GM13977 (cell line): Measurements from ENCODE around the gene ANO1.

ENCODE experiments used
- DNase-seq: peaks from one replicate; pipeline ENCODE4 v3.0.0; 2012; ENCODE audit warnings: low spot score
- in situ Hi-C: fragments of 300-500 bp; cut with MboI; formaldehyde crosslinking; loops from one replicate; pipeline ENCODE4 v1.12.0; 2022; ENCODE audit warnings: low sequenced_read_pairs, low pct_unique_long_range_greater_than_20kb, mixed read lengths, inconsistent platforms; ENCODE audit not compliant: unreplicated experiment
- TF ChIP-seq, protein P1 (sequence below): IDR thresholded peaks from 2 replicates; pipeline ENCODE4 v1.5.1; 2012; ENCODE audit warnings: mild to moderate bottlenecking, control low read depth; ENCODE audit not compliant: insufficient read depth; ENCODE audit errors: extremely low read depth, missing control alignments

ANO1 gene

DNA sequence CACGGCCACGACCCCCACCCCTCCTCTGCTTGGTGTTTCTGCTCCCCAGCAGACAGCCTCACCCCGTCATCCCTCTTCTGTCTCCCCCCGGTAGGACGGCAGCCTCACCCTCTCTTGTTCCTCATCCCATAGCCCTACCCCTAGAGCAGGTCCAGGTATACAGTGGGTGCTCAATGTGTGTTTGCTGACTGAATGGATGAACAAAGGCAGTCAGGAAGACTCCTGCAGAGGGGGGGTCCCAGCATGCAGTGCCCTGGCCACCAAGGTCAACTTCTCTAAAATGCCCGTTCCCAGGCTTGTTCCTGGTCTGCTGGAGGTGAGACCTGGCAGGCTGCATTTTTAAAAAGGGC lies 90.3 kb downstream of the ANO1 start:
- TF ChIP-seq, protein P1, sequence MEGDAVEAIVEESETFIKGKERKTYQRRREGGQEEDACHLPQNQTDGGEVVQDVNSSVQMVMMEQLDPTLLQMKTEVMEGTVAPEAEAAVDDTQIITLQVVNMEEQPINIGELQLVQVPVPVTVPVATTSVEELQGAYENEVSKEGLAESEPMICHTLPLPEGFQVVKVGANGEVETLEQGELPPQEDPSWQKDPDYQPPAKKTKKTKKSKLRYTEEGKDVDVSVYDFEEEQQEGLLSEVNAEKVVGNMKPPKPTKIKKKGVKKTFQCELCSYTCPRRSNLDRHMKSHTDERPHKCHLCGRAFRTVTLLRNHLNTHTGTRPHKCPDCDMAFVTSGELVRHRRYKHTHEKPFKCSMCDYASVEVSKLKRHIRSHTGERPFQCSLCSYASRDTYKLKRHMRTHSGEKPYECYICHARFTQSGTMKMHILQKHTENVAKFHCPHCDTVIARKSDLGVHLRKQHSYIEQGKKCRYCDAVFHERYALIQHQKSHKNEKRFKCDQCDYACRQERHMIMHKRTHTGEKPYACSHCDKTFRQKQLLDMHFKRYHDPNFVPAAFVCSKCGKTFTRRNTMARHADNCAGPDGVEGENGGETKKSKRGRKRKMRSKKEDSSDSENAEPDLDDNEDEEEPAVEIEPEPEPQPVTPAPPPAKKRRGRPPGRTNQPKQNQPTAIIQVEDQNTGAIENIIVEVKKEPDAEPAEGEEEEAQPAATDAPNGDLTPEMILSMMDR = no peak
- no peak for DNase-seq
- in situ Hi-C loops = no loop called here

DNA sequence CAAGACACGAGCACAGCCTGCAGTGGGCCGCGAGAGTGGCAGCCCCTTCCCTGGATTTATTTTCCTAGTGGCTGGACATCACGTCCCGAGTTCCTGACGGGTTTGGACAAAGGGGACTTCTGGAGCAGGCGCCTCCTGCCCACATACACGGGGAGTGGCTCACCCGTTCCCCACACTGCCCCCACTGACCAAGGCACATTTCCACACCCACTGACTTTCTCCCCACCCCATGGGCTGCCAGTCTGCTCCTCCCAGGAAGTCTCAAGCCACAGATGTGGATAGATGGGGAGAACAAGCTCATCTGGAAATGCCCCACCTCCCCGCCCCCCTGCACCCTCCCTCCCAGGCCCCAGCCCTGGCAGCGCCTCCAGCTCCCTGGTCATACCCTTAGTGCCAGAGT lies 91.0 kb downstream of the ANO1 start:
- in situ Hi-C loops = no loop called here
- TF ChIP-seq, protein P1 = no peak

DNA sequence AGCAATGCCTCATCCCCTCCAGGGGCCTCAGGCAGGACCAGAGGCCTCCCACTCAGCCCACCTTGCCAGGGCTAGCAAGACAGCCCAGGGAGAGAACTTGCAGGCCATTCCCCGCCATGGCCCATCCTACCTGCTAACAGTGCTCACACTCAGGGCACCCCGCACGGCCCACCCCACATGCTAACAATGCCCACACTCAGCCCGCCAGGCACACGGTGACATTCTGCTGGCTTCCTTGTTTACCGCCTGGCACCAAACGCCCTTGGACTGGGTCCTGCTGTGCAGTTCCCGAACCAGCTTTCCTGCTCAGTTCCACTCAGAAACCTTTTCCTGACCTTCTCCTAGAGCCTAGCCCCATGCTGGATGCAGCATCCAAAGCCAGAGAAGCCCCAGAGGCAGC lies 91.5 kb downstream of the ANO1 start:
- TF ChIP-seq, protein P1 = no peak
- in situ Hi-C loops = no loop called here
- no peak for DNase-seq

More for the DNA sequence above, 91.0 kb downstream of the ANO1 start:
- no peak for DNase-seq

DNA sequence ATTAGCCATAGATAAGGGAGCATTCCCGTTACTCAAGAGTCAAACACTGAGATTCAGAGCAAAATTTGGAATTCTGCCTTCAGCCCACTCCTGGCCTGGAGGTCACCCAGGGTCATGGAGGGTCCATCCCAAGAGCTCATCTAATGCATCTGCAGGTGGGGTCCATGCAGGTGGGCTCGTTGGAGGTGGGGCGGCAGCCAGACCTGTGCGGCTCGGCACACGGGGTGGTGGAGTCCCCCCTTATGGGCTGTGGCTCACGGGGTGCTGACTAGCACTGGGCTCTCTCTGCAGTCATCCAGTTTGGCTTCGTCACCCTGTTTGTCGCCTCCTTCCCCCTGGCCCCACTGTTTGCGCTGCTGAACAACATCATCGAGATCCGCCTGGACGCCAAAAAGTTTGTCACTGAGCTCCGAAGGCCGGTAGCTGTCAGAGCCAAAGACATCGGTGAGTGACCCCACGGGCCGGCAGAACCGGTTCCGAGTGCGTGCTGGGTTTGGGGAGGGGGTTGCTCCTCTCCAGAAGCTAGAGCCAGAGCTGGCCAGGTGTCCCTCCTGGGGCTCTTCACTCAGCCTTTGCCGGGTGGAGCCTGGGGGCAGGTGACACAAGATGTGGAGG lies 92.6 kb downstream of the ANO1 start:
- in situ Hi-C loops = no loop called here
- TF ChIP-seq, protein P1 = no peak
- no peak for DNase-seq

DNA sequence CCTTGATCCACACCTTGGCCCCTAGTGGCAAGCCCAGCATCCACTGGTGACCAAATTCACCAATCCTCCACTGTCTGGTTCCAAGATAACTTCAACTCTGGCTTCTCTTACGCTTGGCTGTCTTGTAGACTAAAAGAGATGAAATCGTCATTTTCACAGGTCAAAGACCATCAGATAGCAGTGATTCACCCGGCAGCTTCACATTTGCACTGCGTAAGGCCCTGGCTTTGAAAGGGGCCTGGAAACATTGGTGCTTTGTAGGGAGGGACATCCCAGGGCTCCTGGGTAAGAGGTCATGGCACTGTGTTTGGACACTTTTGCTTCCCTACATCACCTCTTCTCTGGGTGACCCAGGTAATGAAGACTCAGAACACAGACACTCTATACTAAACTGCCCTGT lies 94.9 kb downstream of the ANO1 start:
- in situ Hi-C loops = no loop called here

DNA sequence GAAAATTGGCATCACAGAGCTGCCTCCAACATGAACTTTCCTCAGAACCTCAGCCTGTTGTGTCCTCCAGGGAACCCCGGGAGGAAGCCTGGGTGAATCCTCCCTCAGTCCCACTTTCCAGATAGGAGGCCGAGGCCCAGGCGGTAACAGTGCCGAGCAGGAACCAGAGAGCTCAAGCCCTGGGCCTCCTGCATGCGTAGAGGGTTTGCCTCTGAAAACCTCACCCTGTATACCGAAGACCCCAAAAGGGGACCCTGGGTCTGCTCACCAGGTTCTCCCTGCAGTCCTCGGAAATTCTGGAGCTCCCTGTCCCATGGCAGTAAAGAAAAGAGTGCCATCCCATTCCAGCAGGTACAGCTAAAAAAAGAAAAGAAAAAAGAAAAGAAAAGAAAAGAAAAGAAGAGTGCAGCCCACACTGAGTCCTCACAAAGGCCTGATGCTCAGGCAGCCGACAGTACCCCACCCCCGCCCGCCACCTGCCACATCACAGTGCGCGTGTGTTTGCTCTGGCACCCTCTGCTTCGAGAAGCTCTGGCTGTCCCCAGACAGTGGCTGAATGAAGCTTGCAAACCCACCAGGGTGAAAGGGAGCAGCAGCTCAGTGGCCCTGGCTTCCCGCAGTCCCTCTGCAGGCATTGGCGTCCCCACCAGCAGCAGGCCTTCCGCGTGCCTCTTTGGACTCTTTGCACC lies 96.6 kb downstream of the ANO1 start:
- TF ChIP-seq, protein P1 = no peak
- DNase-seq = no peak
- in situ Hi-C loops = loop anchor here (25.0 kb wide), 1 partner anchor 487 kb away; the partner anchor contains the start of gene LTO1

More for the DNA sequence above, 94.9 kb downstream of the ANO1 start:
- DNase-seq = no peak
- TF ChIP-seq, protein P1 = no peak
